NCI-H345 (cell line): ENCODE results near the gene HEG1.

Experiments used
- DNase-seq: peaks from one replicate; lab custom pipeline; 2025; lab: John Stamatoyannopoulos, UW

Gene HEG1

GRCh38 chr3:125045194-125045593 is 10.6 kb downstream of the HEG1 start:
- no peak for DNase-seq

- no peak for DNase-seq
Observed at GRCh38 chr3:125043599-125044151, 12.1 kb downstream of the HEG1 start.

- no peak for DNase-seq
Observed at GRCh38 chr3:125042725-125043406, 12.9 kb downstream of the HEG1 start.

GRCh38 chr3:125039131-125040100 is 16.4 kb downstream of the HEG1 start:
- DNase-seq: no peak

GRCh38 chr3:125037498-125038150 is 18.2 kb downstream of the HEG1 start:
- DNase-seq: no peak

- no peak for DNase-seq
Observed at GRCh38 chr3:125035217-125035616, 20.6 kb downstream of the HEG1 start.

- DNase-seq: no peak
Observed at GRCh38 chr3:125033616-125034015, 22.2 kb downstream of the HEG1 start.

GRCh38 chr3:125033135-125033534 is 22.7 kb downstream of the HEG1 start:
- no peak for DNase-seq

- no peak for DNase-seq
Observed at GRCh38 chr3:125032683-125033082, 23.1 kb downstream of the HEG1 start.

- no peak for DNase-seq
Observed at GRCh38 chr3:125032100-125032643, 23.6 kb downstream of the HEG1 start.

- DNase-seq: no peak
Observed at GRCh38 chr3:125031544-125031943, 24.3 kb downstream of the HEG1 start.

- DNase-seq: no peak
Observed at GRCh38 chr3:125028657-125029056, 27.1 kb downstream of the HEG1 start.

GRCh38 chr3:125025642-125026041 is 30.2 kb downstream of the HEG1 start:
- DNase-seq: no peak

- no peak for DNase-seq
Observed at GRCh38 chr3:125024817-125025216, 31.0 kb downstream of the HEG1 start.

GRCh38 chr3:125023833-125024555 is 31.8 kb downstream of the HEG1 start:
- no peak for DNase-seq

- DNase-seq: no peak
Observed at GRCh38 chr3:125022206-125022605, 33.6 kb downstream of the HEG1 start.

GRCh38 chr3:125019271-125019670 is 36.5 kb downstream of the HEG1 start:
- DNase-seq: no peak

- no peak for DNase-seq
Observed at GRCh38 chr3:125017406-125017805, 38.4 kb downstream of the HEG1 start.

- no peak for DNase-seq
Observed at GRCh38 chr3:125014570-125015179, 41.1 kb downstream of the HEG1 start.

GRCh38 chr3:125013095-125013494 is 42.7 kb downstream of the HEG1 start:
- no peak for DNase-seq

GRCh38 chr3:125011941-125012340 is 43.9 kb downstream of the HEG1 start:
- no peak for DNase-seq
